Spinal cord (tissue), 10 donors: Measurements from ENCODE around the gene FXYD6. TPM values are rescaled to one million over a fixed set of nuclear protein-coding genes. Genes with fewer than 3 reads are reported as not detected.

Experiments used
- DNase-seq, 6 donors: peaks; one replicate each; pipeline versions ENCODE4 v3.0.0 to v3.0.0-alpha.2; 2013 to 2015; ENCODE audit warnings: low spot score in 6 of 6, low read depth in 4 of 6
- H3K27ac ChIP-seq: one replicate; pipeline ENCODE4 v1.5.1; 2013; ENCODE audit warnings: low read depth, low read length, control low read depth
- H3K27me3 ChIP-seq: one replicate; pipeline ENCODE4 v1.6.1; 2013; ENCODE audit warnings: low read length; ENCODE audit not compliant: control insufficient read depth, insufficient read depth
- H3K36me3 ChIP-seq: one replicate; pipeline ENCODE4 v1.6.1; 2013; ENCODE audit warnings: low read length; ENCODE audit not compliant: control insufficient read depth, insufficient read depth
- H3K4me1 ChIP-seq: one replicate; pipeline ENCODE4 v1.6.1; 2013; ENCODE audit warnings: low read length; ENCODE audit not compliant: control insufficient read depth, insufficient read depth
- H3K4me3 ChIP-seq: one replicate; pipeline ENCODE4 v1.5.1; 2013; ENCODE audit warnings: low read depth, low read length, control low read depth
- H3K9me3 ChIP-seq: one replicate; pipeline ENCODE4 v1.6.1; 2013; ENCODE audit warnings: low read length; ENCODE audit not compliant: control insufficient read depth, insufficient read depth
- WGBS: methylation state at CpG from one replicate; pipeline ENCODE4 v1.1.5; 2013; ENCODE audit warnings: missing lambda C conversion rate; ENCODE audit not compliant: insufficient coverage; 5-methylcytosine and 5-hydroxymethylcytosine counted together
- polyA plus RNA-seq, 2 donors: library from polyadenylated mRNA; unstranded; fragments of 120-200 nt; gene quantifications; one replicate each; pipeline ENCODE4 v1.2.1, GENCODE V29; 2013; ENCODE audit not compliant: insufficient read length in 2 of 2
- total RNA-seq, 2 donors: library from RNA; depleted of rRNA in 1 of 2; stranded (reverse); fragments of 120-200 nt in 1 of 2; fragments of >200 nt in 1 of 2; gene quantifications; one replicate each; pipeline versions ENCODE4 v1.2.3 to v1.2.4, GENCODE V29; 2013 to 2014
- donor health status: healthy.

The FXYD6 gene
- total and polyA plus RNA-seq, 4 donors: 98.7 to 772 (median 490) TPM

DNA sequence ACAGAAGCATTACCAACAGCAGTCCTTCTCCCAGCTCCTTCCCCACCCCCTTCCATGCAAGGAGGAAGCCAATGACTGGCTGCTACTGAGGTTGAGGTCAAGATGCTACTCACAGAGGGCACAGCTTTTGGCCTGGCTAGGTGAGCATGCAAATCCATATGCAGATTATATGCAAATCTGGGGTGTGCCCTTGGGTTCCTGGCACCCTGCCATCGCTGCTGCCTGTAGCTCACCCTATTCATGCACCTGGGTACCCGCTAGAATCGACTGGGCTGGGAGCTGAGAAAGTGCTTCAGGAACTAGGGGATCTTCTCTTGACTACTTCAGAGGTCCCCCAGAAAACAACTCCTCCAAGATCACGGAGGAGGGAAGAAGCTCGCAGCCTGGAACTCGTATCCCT is 83.5 kb downstream of the FXYD6 start:
- Histone ChIP-seq H3K36me3 (no peaks in the 10 kb centered on the region), H3K4me1 (peaks cover 54% of the 10 kb centered on the region), H3K9me3 (no peaks in the 10 kb centered on the region), H3K27me3 (peaks cover 47% of the 10 kb centered on the region), H3K4me3 (no peak overlapping the region), H3K27ac (no peak overlapping the region)
- WGBS: 77% methylated on average over 4 of the region's 6 CpGs
- no peak for DNase-seq

GRCh38 chr11:117792241-117792640 is 84.2 kb downstream of the FXYD6 start:
- Histone ChIP-seq H3K27me3 (peaks cover 41% of the 10 kb centered on the region), H3K4me1 (peaks cover 54% of the 10 kb centered on the region), H3K9me3 (no peaks in the 10 kb centered on the region), H3K4me3 (no peak overlapping the region), H3K27ac (no peak overlapping the region), H3K36me3 (no peaks in the 10 kb centered on the region)
- 79% methylated on average over 3 of the region's 5 CpGs for WGBS
- DNase-seq: no peak

- 29% methylated on average over 1 of the region's 3 CpGs for WGBS
- Histone ChIP-seq H3K27ac (no peak overlapping the region), H3K4me1 (peaks cover 46% of the 10 kb centered on the region), H3K36me3 (no peaks in the 10 kb centered on the region), H3K9me3 (no peaks in the 10 kb centered on the region), H3K27me3 (peaks cover 26% of the 10 kb centered on the region), H3K4me3 (no peak overlapping the region)
- peak in 1 of 6 donors; percentile 49 for DNase-seq
These were observed 86.2 kb downstream of the FXYD6 start for GRCh38 chr11:117790279-117790678.

DNA sequence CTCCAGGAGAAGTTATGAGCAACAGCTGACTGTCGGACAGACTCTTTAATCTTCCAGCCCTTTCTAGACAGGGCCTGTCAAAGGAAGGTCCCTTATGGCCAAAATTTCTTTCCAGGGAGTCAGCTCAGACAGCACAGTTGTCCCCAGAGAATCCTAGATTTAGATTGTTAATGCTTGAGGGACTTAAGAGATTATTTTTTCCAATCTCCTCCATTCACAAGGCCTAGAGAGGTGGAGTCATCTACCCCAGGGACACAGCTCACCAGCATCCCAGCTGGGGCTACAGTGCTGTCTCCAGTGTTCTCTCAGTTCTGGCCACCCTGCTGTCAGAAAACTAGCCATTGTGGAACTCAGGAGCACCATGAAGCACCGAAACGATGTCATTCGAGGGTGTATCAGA is 87.2 kb downstream of the FXYD6 start:
- 87% methylated on average over 4 of the region's 4 CpGs for WGBS
- no peak overlapping the region for H3K4me3 ChIP-seq
- H3K27ac ChIP-seq: no peak overlapping the region
- H3K27me3 ChIP-seq: peaks cover 16% of the 10 kb centered on the region
- no peaks in the 10 kb centered on the region for H3K36me3 ChIP-seq
- H3K9me3 ChIP-seq: no peaks in the 10 kb centered on the region
- DNase-seq: no peak
- H3K4me1 ChIP-seq: peaks cover 37% of the 10 kb centered on the region

Other genes starting within 250 kb of the FXYD6 start
- gene DSCAML1, start 79.4 kb downstream of the FXYD6 start, total RNA-seq: 1 to 10 TPM; 3.5 to 4.4 TPM
- gene DSCAML1, start 79.4 kb downstream of the FXYD6 start, polyA plus RNA-seq: 10 to 100 TPM; 12.1 to 14.4 TPM
- gene FXYD2, start 51.9 kb downstream of the FXYD6 start, total RNA-seq: 1 to 10 TPM; 1.4 to 5.0 TPM
- gene FXYD2, start 51.9 kb downstream of the FXYD6 start, polyA plus RNA-seq: 1 to 10 TPM; 1.3 to 5.0 TPM
- gene TMPRSS13, start 52.7 kb upstream of the FXYD6 start, total RNA-seq: under 1 TPM; 0.20 to 0.22 TPM
- under 1 TPM; 0.32 to 0.35 TPM for gene TMPRSS13, start 52.7 kb upstream of the FXYD6 start, polyA plus RNA-seq
- gene IL10RA, start 109.7 kb upstream of the FXYD6 start, total RNA-seq: 1 to 10 TPM; 6.3 to 7.2 TPM
- 1 to 10 TPM; 2.9 to 4.1 TPM for gene IL10RA, start 109.7 kb upstream of the FXYD6 start, polyA plus RNA-seq
- gene TMPRSS4, start 200.4 kb upstream of the FXYD6 start, total RNA-seq: under 1 TPM in 1 of 2 donors, not detected in 1; 0.30 TPM
- under 1 TPM; 0.26 to 0.70 TPM for gene TMPRSS4, start 200.4 kb upstream of the FXYD6 start, polyA plus RNA-seq
- gene SMIM35, start 210.3 kb upstream of the FXYD6 start, total RNA-seq: under 1 TPM; 0.06 to 0.10 TPM
- gene SMIM35, start 210.3 kb upstream of the FXYD6 start, polyA plus RNA-seq: under 1 TPM in 1 of 2 donors, not detected in 1; 0.20 TPM